ENCODE data around the gene NFATC2. TPM values are rescaled to one million over a fixed set of nuclear protein-coding genes. Genes with fewer than 3 reads are reported as not detected.
A peak's percentile ranks its signal among the peaks of the same experiment; 100 is the strongest.

Gene NFATC2
- total and polyA plus RNA-seq, 2 of the 4 experiments (the other 2 are of a cell fraction): 0.18 to 0.38 TPM

DNA sequence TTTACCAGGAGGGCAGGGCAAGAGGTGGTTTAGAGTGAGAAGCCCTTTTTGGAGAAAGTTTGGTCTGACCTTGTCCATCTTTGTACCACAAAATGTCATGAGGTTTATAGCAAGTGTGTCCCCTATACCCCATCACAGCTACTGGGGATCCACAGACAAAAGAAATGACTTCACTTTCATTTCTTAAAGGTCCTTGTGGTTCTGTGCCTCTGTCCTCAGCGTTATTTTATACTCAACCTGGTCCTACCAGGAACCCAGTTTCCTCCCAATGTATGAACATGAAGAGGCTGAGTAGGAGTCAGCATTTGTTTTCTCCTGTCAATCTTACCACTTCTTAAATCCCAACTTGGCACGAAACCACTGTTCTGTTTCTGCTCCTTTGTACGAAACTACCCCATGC lies 157.6 kb downstream of the NFATC2 start:
- no peak overlapping the region for H2BK5ac ChIP-seq (ENCODE audit: low read depth, low read length, poor library complexity, severe bottlenecking)
- no peak overlapping the region for H3K4me2 ChIP-seq (ENCODE audit: low read depth, low read length)
- no peak overlapping the region for H2AK9ac ChIP-seq (replicated peaks; ENCODE audit: low read depth, low read length, poor library complexity)
- no peak for ATAC-seq (ENCODE audit: low read depth)
- H3K36me3 ChIP-seq (ENCODE audit: control insufficient read depth, insufficient read depth, low read length): no peaks in the 10 kb centered on the region
- H4K91ac ChIP-seq (ENCODE audit: insufficient read depth, low read depth, low read length): no peak overlapping the region
- H2BK15ac ChIP-seq (ENCODE audit: low read depth, low read length): peak overlapping the region; percentile 14; the same call in 1 of the 3 replicates
- intact Hi-C loops (cut with micrococcal nuclease): loop anchor here (5.0 kb wide), 1 partner anchor 697 kb away; no protein-coding TSS in a partner anchor
- H4K20me1 ChIP-seq (ENCODE audit: insufficient read depth, low read length): no peaks in the 10 kb centered on the region
- dilution Hi-C loops (cut with HindIII; ENCODE audit: low sequenced_read_pairs, unreplicated experiment): no loop called here
- H2BK120ac ChIP-seq (ENCODE audit: low read depth, low read length): no peak overlapping the region
- CTCF ChIA-PET: interaction anchor here (3.3 kb wide), 1 partner anchor 210 kb away, joined by 18 read pairs; no protein-coding TSS in a partner anchor
- no peak for TF ChIP-seq BHLHE40 (IDR thresholded peaks at IDR 0.05; ENCODE audit: low read depth, low read length)
- TF ChIP-seq NFE2L2 (IDR thresholded peaks at IDR 0.05; ENCODE audit: low read depth, low read length): no peak
- TF ChIP-seq RFX5 (IDR thresholded peaks at IDR 0.05; ENCODE audit: low read depth, low read length): no peak
- no peak for TF ChIP-seq MXI1 (IDR thresholded peaks at IDR 0.05; ENCODE audit: borderline replicate concordance, low read depth, low read length)
- TF ChIP-seq RAD21 (IDR thresholded peaks at IDR 0.05; ENCODE audit: low read length): no peak
- TF ChIP-seq SMC3 (IDR thresholded peaks at IDR 0.05; ENCODE audit: low read depth, low read length): no peak
- TF ChIP-seq RCOR1 (IDR thresholded peaks at IDR 0.05; ENCODE audit: insufficient replicate concordance, low read length): no peak
- TF ChIP-seq MAFK (IDR thresholded peaks at IDR 0.05; ENCODE audit: low read depth, low read length): no peak
- TF ChIP-seq, protein P1, sequence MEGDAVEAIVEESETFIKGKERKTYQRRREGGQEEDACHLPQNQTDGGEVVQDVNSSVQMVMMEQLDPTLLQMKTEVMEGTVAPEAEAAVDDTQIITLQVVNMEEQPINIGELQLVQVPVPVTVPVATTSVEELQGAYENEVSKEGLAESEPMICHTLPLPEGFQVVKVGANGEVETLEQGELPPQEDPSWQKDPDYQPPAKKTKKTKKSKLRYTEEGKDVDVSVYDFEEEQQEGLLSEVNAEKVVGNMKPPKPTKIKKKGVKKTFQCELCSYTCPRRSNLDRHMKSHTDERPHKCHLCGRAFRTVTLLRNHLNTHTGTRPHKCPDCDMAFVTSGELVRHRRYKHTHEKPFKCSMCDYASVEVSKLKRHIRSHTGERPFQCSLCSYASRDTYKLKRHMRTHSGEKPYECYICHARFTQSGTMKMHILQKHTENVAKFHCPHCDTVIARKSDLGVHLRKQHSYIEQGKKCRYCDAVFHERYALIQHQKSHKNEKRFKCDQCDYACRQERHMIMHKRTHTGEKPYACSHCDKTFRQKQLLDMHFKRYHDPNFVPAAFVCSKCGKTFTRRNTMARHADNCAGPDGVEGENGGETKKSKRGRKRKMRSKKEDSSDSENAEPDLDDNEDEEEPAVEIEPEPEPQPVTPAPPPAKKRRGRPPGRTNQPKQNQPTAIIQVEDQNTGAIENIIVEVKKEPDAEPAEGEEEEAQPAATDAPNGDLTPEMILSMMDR (conservative IDR thresholded peaks at IDR 0.05; ENCODE audit: low read depth, low read length): no peak
- TF ChIP-seq, protein P2, sequence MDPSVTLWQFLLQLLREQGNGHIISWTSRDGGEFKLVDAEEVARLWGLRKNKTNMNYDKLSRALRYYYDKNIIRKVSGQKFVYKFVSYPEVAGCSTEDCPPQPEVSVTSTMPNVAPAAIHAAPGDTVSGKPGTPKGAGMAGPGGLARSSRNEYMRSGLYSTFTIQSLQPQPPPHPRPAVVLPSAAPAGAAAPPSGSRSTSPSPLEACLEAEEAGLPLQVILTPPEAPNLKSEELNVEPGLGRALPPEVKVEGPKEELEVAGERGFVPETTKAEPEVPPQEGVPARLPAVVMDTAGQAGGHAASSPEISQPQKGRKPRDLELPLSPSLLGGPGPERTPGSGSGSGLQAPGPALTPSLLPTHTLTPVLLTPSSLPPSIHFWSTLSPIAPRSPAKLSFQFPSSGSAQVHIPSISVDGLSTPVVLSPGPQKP (IDR thresholded peaks at IDR 0.05; ENCODE audit: borderline replicate concordance, low read depth, low read length): no peak
- TF ChIP-seq, protein P3, sequence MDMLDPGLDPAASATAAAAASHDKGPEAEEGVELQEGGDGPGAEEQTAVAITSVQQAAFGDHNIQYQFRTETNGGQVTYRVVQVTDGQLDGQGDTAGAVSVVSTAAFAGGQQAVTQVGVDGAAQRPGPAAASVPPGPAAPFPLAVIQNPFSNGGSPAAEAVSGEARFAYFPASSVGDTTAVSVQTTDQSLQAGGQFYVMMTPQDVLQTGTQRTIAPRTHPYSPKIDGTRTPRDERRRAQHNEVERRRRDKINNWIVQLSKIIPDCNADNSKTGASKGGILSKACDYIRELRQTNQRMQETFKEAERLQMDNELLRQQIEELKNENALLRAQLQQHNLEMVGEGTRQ (IDR thresholded peaks at IDR 0.05; ENCODE audit: low read depth, low read length): no peak
- TF ChIP-seq CEBPB (IDR thresholded peaks at IDR 0.05; ENCODE audit: low read depth, low read length): no peak
- TF ChIP-seq MAZ (IDR thresholded peaks at IDR 0.05; ENCODE audit: borderline replicate concordance, low read depth, low read length): no peak
- no peak overlapping the region for H2BK20ac ChIP-seq (ENCODE audit: low read depth, low read length)
- no peak overlapping the region for H3K4ac ChIP-seq (ENCODE audit: low read depth, low read length)
- no peak overlapping the region for H3K9ac ChIP-seq (ENCODE audit: low read depth, low read length)
- H3K23ac ChIP-seq (ENCODE audit: low read depth, low read length): no peak overlapping the region
- H4K8ac ChIP-seq (ENCODE audit: low read depth in 2 of 2, low read length in 2 of 2): no peak overlapping the region; a peak in 1 of 4 replicates
- no peak overlapping the region for H3K18ac ChIP-seq (ENCODE audit: low read depth, low read length)
- in situ Hi-C loops (cut with MboI; ENCODE audit: low sequenced_read_pairs): no loop called here
- no TSS peak for BruUV-seq (replicated peaks)
- no peak overlapping the region for H3K56ac ChIP-seq (ENCODE audit: extremely low read depth, insufficient read depth, low read length)
- no peak overlapping the region for H3K27ac ChIP-seq (ENCODE audit: insufficient read depth, low read length)
- no peaks in the 10 kb centered on the region for H3K27me3 ChIP-seq (ENCODE audit: control insufficient read depth, insufficient read depth, low read length)
- DNase-seq: no peak
- no peak overlapping the region for H3K4me3 ChIP-seq (ENCODE audit: insufficient read depth, low read depth, low read length)
- H2AK5ac ChIP-seq (ENCODE audit: low read depth, low read length): no peak overlapping the region; the same call in 1 of the 2 replicates
- H3K9me1 ChIP-seq (ENCODE audit: insufficient read depth, low read length): peaks cover 6% of the 10 kb centered on the region
- POLR2A ChIA-PET (ENCODE audit: unreplicated experiment): no interaction called here
- no peak overlapping the region for H3K14ac ChIP-seq (replicated peaks; ENCODE audit: low read depth, low read length)
- no peak overlapping the region for H2AFZ ChIP-seq (replicated peaks; ENCODE audit: low read length, poor library complexity)
- WGBS, 2 experiments (ENCODE audit: extremely low coverage in 2 of 2, insufficient read length in 1 of 2): 100% methylated on average over 2 of the region's 3 CpGs; no CpG with 5 or more reads in 1 of the 2 experiments
- H3K4me1 ChIP-seq (ENCODE audit: control insufficient read depth, insufficient read depth, low read length): peaks cover 12% of the 10 kb centered on the region
- no peaks in the 10 kb centered on the region for H3K9me3 ChIP-seq (ENCODE audit: control insufficient read depth, insufficient read depth, low read length)
- H4K5ac ChIP-seq (ENCODE audit: low read depth, low read length): no peak overlapping the region
- 0 out of 4 replicates have a peak, but pooled peaks cover 0 to 6% of the 10 kb centered on the region in 2 experiments for H3K79me1 ChIP-seq (ENCODE audit: low read depth in 1 of 2, low read length in 2 of 2)

Measured in IMR-90 (cell line).